Measurements from ENCODE around the gene ABCB11.

DNA sequence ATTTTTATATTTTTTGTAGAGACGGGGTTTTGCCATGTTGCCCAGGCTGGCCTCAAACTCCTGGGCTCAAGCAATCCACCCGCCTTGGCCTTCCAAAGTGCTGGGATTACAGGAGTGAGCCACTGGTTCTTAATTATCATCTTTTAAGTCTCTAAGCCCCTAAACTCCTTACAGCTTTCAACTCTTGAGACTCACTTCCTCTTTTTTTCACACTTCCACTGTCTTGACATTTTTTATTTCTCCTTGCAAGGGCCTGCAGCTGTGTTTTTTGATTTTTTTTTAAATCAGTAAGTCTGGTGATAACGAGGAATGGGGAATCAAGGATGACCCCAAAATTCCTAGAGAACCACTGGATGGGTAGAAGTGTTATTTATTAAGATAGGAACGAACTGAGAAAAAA lies 8.6 kb upstream of the ABCB11 start:
- TF ChIP-seq, protein P1, sequence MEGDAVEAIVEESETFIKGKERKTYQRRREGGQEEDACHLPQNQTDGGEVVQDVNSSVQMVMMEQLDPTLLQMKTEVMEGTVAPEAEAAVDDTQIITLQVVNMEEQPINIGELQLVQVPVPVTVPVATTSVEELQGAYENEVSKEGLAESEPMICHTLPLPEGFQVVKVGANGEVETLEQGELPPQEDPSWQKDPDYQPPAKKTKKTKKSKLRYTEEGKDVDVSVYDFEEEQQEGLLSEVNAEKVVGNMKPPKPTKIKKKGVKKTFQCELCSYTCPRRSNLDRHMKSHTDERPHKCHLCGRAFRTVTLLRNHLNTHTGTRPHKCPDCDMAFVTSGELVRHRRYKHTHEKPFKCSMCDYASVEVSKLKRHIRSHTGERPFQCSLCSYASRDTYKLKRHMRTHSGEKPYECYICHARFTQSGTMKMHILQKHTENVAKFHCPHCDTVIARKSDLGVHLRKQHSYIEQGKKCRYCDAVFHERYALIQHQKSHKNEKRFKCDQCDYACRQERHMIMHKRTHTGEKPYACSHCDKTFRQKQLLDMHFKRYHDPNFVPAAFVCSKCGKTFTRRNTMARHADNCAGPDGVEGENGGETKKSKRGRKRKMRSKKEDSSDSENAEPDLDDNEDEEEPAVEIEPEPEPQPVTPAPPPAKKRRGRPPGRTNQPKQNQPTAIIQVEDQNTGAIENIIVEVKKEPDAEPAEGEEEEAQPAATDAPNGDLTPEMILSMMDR (IDR thresholded peaks at IDR 0.05; ENCODE audit: insufficient read depth, low read length): no peak
- no peak for TF ChIP-seq GABPA (IDR thresholded peaks at IDR 0.05; ENCODE audit: low read depth)
- TF ChIP-seq POLR2AphosphoS5 (IDR thresholded peaks at IDR 0.05; ENCODE audit: low read depth): no peak
- TF ChIP-seq, protein P2, sequence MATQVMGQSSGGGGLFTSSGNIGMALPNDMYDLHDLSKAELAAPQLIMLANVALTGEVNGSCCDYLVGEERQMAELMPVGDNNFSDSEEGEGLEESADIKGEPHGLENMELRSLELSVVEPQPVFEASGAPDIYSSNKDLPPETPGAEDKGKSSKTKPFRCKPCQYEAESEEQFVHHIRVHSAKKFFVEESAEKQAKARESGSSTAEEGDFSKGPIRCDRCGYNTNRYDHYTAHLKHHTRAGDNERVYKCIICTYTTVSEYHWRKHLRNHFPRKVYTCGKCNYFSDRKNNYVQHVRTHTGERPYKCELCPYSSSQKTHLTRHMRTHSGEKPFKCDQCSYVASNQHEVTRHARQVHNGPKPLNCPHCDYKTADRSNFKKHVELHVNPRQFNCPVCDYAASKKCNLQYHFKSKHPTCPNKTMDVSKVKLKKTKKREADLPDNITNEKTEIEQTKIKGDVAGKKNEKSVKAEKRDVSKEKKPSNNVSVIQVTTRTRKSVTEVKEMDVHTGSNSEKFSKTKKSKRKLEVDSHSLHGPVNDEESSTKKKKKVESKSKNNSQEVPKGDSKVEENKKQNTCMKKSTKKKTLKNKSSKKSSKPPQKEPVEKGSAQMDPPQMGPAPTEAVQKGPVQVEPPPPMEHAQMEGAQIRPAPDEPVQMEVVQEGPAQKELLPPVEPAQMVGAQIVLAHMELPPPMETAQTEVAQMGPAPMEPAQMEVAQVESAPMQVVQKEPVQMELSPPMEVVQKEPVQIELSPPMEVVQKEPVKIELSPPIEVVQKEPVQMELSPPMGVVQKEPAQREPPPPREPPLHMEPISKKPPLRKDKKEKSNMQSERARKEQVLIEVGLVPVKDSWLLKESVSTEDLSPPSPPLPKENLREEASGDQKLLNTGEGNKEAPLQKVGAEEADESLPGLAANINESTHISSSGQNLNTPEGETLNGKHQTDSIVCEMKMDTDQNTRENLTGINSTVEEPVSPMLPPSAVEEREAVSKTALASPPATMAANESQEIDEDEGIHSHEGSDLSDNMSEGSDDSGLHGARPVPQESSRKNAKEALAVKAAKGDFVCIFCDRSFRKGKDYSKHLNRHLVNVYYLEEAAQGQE (IDR thresholded peaks at IDR 0.05; ENCODE audit: insufficient replicate concordance, low read depth): no peak
- peak; percentile 98 for TF ChIP-seq SPI1 (IDR thresholded peaks at IDR 0.05; ENCODE audit: borderline replicate concordance, low read depth)
